Measurements from ENCODE around the gene FBXL7.

The FBXL7 gene

DNA sequence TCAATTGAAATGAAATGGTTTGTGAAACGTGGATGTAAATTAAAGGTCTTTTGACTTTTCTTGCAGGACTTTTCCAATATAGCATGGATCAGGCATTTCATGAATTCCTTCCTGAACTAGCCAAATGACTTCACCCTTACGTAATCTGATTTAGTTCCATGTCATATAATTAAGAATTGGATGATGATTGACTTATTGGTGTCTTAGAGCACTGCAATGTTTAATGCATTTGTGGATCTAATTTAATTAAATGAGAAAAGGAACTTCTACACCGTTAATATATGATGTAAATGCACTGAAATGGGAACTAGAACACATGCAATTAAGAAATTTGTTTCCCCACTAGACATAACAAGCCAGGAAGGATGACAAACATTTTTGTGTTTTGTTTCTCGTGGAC is 228.8 kb downstream of the FBXL7 start:
- H3K9me2 ChIP-seq (replicated peaks; ENCODE audit: low read depth, low read length), result no peaks in the 10 kb centered on the region
- no peaks in the 10 kb centered on the region for H3K27me3 ChIP-seq (ENCODE audit: insufficient read depth, low read length, poor library complexity, severe bottlenecking)
- H3K9ac ChIP-seq (ENCODE audit: low read depth, low read length, poor library complexity, severe bottlenecking), result no peak overlapping the region
- no peaks in the 10 kb centered on the region for H3F3A ChIP-seq (ENCODE audit: low read depth)
- no peaks in the 10 kb centered on the region for H4K20me1 ChIP-seq (ENCODE audit: insufficient read depth, low read length, poor library complexity, severe bottlenecking)
- no peak for TF ChIP-seq EZH2phosphoT487 (IDR thresholded peaks at IDR 0.05; ENCODE audit: borderline replicate concordance)
- TF ChIP-seq, protein P1, sequence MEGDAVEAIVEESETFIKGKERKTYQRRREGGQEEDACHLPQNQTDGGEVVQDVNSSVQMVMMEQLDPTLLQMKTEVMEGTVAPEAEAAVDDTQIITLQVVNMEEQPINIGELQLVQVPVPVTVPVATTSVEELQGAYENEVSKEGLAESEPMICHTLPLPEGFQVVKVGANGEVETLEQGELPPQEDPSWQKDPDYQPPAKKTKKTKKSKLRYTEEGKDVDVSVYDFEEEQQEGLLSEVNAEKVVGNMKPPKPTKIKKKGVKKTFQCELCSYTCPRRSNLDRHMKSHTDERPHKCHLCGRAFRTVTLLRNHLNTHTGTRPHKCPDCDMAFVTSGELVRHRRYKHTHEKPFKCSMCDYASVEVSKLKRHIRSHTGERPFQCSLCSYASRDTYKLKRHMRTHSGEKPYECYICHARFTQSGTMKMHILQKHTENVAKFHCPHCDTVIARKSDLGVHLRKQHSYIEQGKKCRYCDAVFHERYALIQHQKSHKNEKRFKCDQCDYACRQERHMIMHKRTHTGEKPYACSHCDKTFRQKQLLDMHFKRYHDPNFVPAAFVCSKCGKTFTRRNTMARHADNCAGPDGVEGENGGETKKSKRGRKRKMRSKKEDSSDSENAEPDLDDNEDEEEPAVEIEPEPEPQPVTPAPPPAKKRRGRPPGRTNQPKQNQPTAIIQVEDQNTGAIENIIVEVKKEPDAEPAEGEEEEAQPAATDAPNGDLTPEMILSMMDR (conservative IDR thresholded peaks at IDR 0.05; ENCODE audit: low read length), result no peak
- no peak overlapping the region for H2AFZ ChIP-seq (ENCODE audit: low read length)
- H3K4me1 ChIP-seq (ENCODE audit: insufficient read depth, low read length, poor library complexity, severe bottlenecking), result no peaks in the 10 kb centered on the region
- H3K4me2 ChIP-seq (ENCODE audit: low read depth, low read length, poor library complexity, severe bottlenecking), result no peak overlapping the region
- no peaks in the 10 kb centered on the region for H3K36me3 ChIP-seq (ENCODE audit: insufficient read depth, low read length)
- H3K79me2 ChIP-seq (ENCODE audit: insufficient read depth, low read length), result no peaks in the 10 kb centered on the region
- H3K9me3 ChIP-seq (ENCODE audit: insufficient read depth, low read depth, low read length), result no peaks in the 10 kb centered on the region
- no peak overlapping the region for H3K4me3 ChIP-seq (ENCODE audit: low read length, poor library complexity, severe bottlenecking)

DNA sequence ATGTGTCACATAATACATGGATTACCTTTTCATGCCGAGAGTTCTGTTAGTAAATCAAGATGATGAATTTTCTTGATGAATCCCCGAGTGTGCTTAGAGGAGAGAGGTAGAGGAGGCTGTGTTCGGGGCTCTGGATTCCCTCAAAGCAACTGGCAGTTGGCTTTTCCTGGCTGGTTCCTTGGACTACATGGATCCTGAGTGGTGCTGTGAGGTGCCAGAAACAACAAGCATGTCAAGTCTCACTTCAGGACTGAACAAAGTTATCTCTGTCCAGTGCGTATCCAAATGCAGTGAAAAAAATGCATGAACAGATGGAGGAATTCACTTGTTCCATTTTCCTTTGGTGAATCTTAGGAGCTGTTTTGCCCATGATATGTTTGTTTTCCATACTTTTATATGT is 231.7 kb downstream of the FBXL7 start:
- H3K4me1 ChIP-seq (ENCODE audit: insufficient read depth, low read length, poor library complexity, severe bottlenecking), result no peaks in the 10 kb centered on the region
- H3K4me2 ChIP-seq (ENCODE audit: low read depth, low read length, poor library complexity, severe bottlenecking), result no peak overlapping the region
- H3K9ac ChIP-seq (ENCODE audit: low read depth, low read length, poor library complexity, severe bottlenecking), result no peak overlapping the region
- H3K27me3 ChIP-seq (ENCODE audit: insufficient read depth, low read length, poor library complexity, severe bottlenecking), result no peaks in the 10 kb centered on the region
- no peaks in the 10 kb centered on the region for H3K9me3 ChIP-seq (ENCODE audit: insufficient read depth, low read depth, low read length)
- no peaks in the 10 kb centered on the region for H3F3A ChIP-seq (ENCODE audit: low read depth)
- no peaks in the 10 kb centered on the region for H3K36me3 ChIP-seq (ENCODE audit: insufficient read depth, low read length)
- no peak for TF ChIP-seq EZH2phosphoT487 (IDR thresholded peaks at IDR 0.05; ENCODE audit: borderline replicate concordance)
- TF ChIP-seq, protein P1 (conservative IDR thresholded peaks at IDR 0.05; ENCODE audit: low read length), result no peak
- H2AFZ ChIP-seq (ENCODE audit: low read length), result no peak overlapping the region
- H4K20me1 ChIP-seq (ENCODE audit: insufficient read depth, low read length, poor library complexity, severe bottlenecking), result no peaks in the 10 kb centered on the region
- no peaks in the 10 kb centered on the region for H3K79me2 ChIP-seq (ENCODE audit: insufficient read depth, low read length)
- no peaks in the 10 kb centered on the region for H3K9me2 ChIP-seq (replicated peaks; ENCODE audit: low read depth, low read length)
- no peak overlapping the region for H3K4me3 ChIP-seq (ENCODE audit: low read length, poor library complexity, severe bottlenecking)

DNA sequence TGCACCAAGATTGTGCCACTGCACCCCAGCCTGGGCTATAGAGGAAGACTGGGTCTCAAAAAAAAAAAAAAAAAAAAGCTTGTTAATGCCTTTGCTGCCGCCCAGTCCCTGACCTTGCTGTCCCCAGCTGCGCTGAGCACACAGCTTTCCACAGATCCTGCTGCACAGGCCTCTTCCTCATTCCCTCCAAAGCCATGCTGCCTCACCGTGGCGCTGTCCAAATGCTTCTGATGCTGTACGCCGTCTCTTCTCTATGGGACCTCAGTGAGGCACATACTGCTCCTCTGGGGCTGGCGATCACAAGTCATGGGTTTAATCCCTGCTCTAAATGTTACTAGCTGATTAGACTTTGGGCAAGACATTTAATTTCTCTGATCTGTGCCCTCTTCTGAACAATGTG is 234.1 kb downstream of the FBXL7 start:
- no peaks in the 10 kb centered on the region for H3K9me3 ChIP-seq (ENCODE audit: insufficient read depth, low read depth, low read length)
- H3F3A ChIP-seq (ENCODE audit: low read depth), result no peaks in the 10 kb centered on the region
- H3K9me2 ChIP-seq (replicated peaks; ENCODE audit: low read depth, low read length), result no peaks in the 10 kb centered on the region
- TF ChIP-seq, protein P1 (conservative IDR thresholded peaks at IDR 0.05; ENCODE audit: low read length), result no peak
- TF ChIP-seq EZH2phosphoT487 (IDR thresholded peaks at IDR 0.05; ENCODE audit: borderline replicate concordance), result no peak
- H3K79me2 ChIP-seq (ENCODE audit: insufficient read depth, low read length), result no peaks in the 10 kb centered on the region
- no peak overlapping the region for H3K4me2 ChIP-seq (ENCODE audit: low read depth, low read length, poor library complexity, severe bottlenecking)
- no peak overlapping the region for H3K4me3 ChIP-seq (ENCODE audit: low read length, poor library complexity, severe bottlenecking)
- no peaks in the 10 kb centered on the region for H4K20me1 ChIP-seq (ENCODE audit: insufficient read depth, low read length, poor library complexity, severe bottlenecking)
- no peaks in the 10 kb centered on the region for H3K4me1 ChIP-seq (ENCODE audit: insufficient read depth, low read length, poor library complexity, severe bottlenecking)
- no peaks in the 10 kb centered on the region for H3K27me3 ChIP-seq (ENCODE audit: insufficient read depth, low read length, poor library complexity, severe bottlenecking)
- H3K9ac ChIP-seq (ENCODE audit: low read depth, low read length, poor library complexity, severe bottlenecking), result no peak overlapping the region
- no peaks in the 10 kb centered on the region for H3K36me3 ChIP-seq (ENCODE audit: insufficient read depth, low read length)
- no peak overlapping the region for H2AFZ ChIP-seq (ENCODE audit: low read length)
